Heart right ventricle (tissue), 16 donors: ENCODE results near the gene ZNF366. TPM values are rescaled to one million over a fixed set of nuclear protein-coding genes. Genes with fewer than 3 reads are reported as not detected.

Experiments
- ATAC-seq, 8 donors: fragments of 200-7000 bp; cut with Tn5 transposase; one replicate each; pipeline ENCODE4 v1.9.1; 2020; ENCODE audit warnings: mild to moderate bottlenecking in 8 of 8, moderate library complexity in 8 of 8, moderate number of reproducible peaks in 1 of 8
- DNase-seq, 2 donors: peaks; one replicate each; pipeline ENCODE4 v3.0.0-alpha.2; 2020
- H3K27ac ChIP-seq, 10 donors: fragments of 200-600 bp; sonication (generic) in 2 of 10; one replicate each; pipeline versions ENCODE4 v1.5.0 to v1.8.0; 2020 to 2022; ENCODE audit warnings: mild to moderate bottlenecking in 3 of 10
- H3K27me3 ChIP-seq, 7 donors: fragments of 200-600 bp; one replicate each; pipeline ENCODE4 v1.8.0; 2021 to 2022; ENCODE audit warnings: mild to moderate bottlenecking in 2 of 7
- H3K36me3 ChIP-seq, 9 donors: fragments of 200-600 bp; sonication (generic) in 1 of 9; one replicate each; pipeline versions ENCODE4 v1.5.0 to v1.8.0; 2020 to 2022; ENCODE audit warnings: mild to moderate bottlenecking in 2 of 9
- H3K4me1 ChIP-seq, 9 donors: fragments of 200-600 bp; sonication (generic) in 1 of 9; one replicate each; pipeline versions ENCODE4 v1.5.0 to v1.8.0; 2020 to 2022; ENCODE audit warnings: mild to moderate bottlenecking in 4 of 9
- H3K4me3 ChIP-seq, 10 donors: fragments of 200-600 bp; sonication (generic) in 2 of 10; one replicate each; pipeline versions ENCODE4 v1.5.0 to v1.8.0; 2020 to 2022; ENCODE audit warnings: mild to moderate bottlenecking in 7 of 10, moderate library complexity in 2 of 10
- H3K9me3 ChIP-seq, 11 donors: fragments of 200-600 bp in 10 of 11; sonication (generic) in 2 of 11; one replicate each; pipeline versions ENCODE4 v1.5.0 to v1.8.0; 2013 to 2022; ENCODE audit warnings: mild to moderate bottlenecking in 2 of 11, control low read depth in 1 of 11, moderate library complexity in 1 of 11
- CTCF ChIP-seq, 9 donors: fragments of 200-600 bp; sonication (generic) in 2 of 9; IDR thresholded peaks; one replicate each; pipeline versions ENCODE4 v1.5.0 to v1.8.0; 2021 to 2022; ENCODE audit warnings: antibody characterized with exemption in 9 of 9, mild to moderate bottlenecking in 5 of 9, moderate library complexity in 1 of 9
- WGBS, 2 donors: extraction: QIAGEN DNeasy Blood & Tissue Kit; methylation state at CpG; one replicate each; pipeline ENCODE4 v1.1.7; 2013; ENCODE audit warnings: inconsistent platforms in 1 of 2; 5-methylcytosine and 5-hydroxymethylcytosine counted together
- intact Hi-C, 10 donors: fragments of 100-400 bp; cut with DNase I; formaldehyde crosslinking; loops; one replicate each; pipeline versions ENCODE4 v1.11.1 to v1.14.2; 2022
- polyA plus RNA-seq, 2 donors: library from polyadenylated mRNA; stranded (reverse); fragments of 200-250 nt; gene quantifications; one replicate each; pipeline ENCODE4 v1.2.3, GENCODE V29; 2013
- total RNA-seq, 10 donors: library from RNA; stranded (reverse); fragmentation: NEBNext Ultra II Directional in 3 of 10; extraction: Animal tissue kit (Norgen Biotek cat#: 25700) in 3 of 10; gene quantifications; one replicate each; pipeline versions ENCODE4 v1.2.1 to v1.2.4, GENCODE V29; 2021 to 2023
- donor health status: Arrhythmogenic right ventricular cardiomyopathy.
- donor health status: ischemic (EF 13 %, LVEDD 7.1; RV severe dilation, severe dysfunction).
- donor health status: healthy with polysubstance abuse.
- donor health status: DM: no; HTN: yes; CAD: no.
- donor health status: DM: no; HTN: no; CAD: no.
- donor health status: ischemic (EF 25% LVEDD 6.9; RV normal size, moderate dysfunction).
- donor health status: ischemic (EF 25% LVEDD 5.7; RV mildly dilated, moderate dysfunction).
- donor health status: healthy.
- donor health status: DM: yes; HTN: yes; CAD: no.
- donor health status: Ischemic cardiomyopathy.
- donor health status: ischemic (EF 35%, LVEDD 5.7; RV mildly dilated, moderate dysfunction).
- donor health status: nonischemic (EF 11% LVEDD 7.7; RV severe dilation, severe dysfunction).
- donor health status: DM: yes; HTN: yes; CAD: no.
- donor health status: PGD.
- donor health status: ischemic (EF 29% LVEDD 5.4; RV normal size, mild dysfunction).
- donor health status: nonischemic (EF 23%, LVEDD 6.1; RV moderate dilation, normal function).

ZNF366 gene
- total and polyA plus RNA-seq, 12 donors = 1.7 to 10.5 (median 5.2) TPM

GRCh38 chr5:72472666-72473422 is 34.4 kb downstream of the ZNF366 start:
- no peak overlapping the region for H3K4me3 ChIP-seq
- H3K36me3 ChIP-seq = no peaks in the 10 kb centered on the region
- H3K27ac ChIP-seq = peak overlapping the region in 2 of 10 donors; percentile 9 to 44
- H3K9me3 ChIP-seq = no peaks in the 10 kb centered on the region
- peaks cover 0 to 47% (median 17%) of the 10 kb centered on the region in 9 donors for H3K4me1 ChIP-seq
- WGBS, 2 donors = 71% methylated on average over 6 of the region's 6 CpGs
- H3K27me3 ChIP-seq = no peaks in the 10 kb centered on the region
- no peak for TF ChIP-seq CTCF (IDR thresholded peaks at IDR 0.05)
- ATAC-seq (peak in 2 of 8 donors; percentile 51 to 72), DNase-seq (no peak)
- intact Hi-C loops = no loop called here

- intact Hi-C loops = no loop called here
- WGBS, 2 donors = 84 to 88% methylated on average over 1 of the region's 1 CpG
These were observed 35.2 kb downstream of the ZNF366 start for GRCh38 chr5:72472031-72472430.

GRCh38 chr5:72470826-72471225 is 36.4 kb downstream of the ZNF366 start:
- 97% methylated on average over 2 of the region's 2 CpGs for WGBS, 2 donors
- Histone ChIP-seq H3K4me3 (no peak overlapping the region), H3K27me3 (no peaks in the 10 kb centered on the region), H3K36me3 (no peaks in the 10 kb centered on the region), H3K27ac (no peak overlapping the region), H3K4me1 (peaks cover 2 to 62% (median 22%) of the 10 kb centered on the region in 9 donors), H3K9me3 (no peaks in the 10 kb centered on the region)
- ATAC-seq (no peak), DNase-seq (no peak)
- no peak for TF ChIP-seq CTCF (IDR thresholded peaks at IDR 0.05)
- intact Hi-C loops = no loop called here

More at GRCh38 chr5:72472031-72472430, 35.2 kb downstream of the ZNF366 start:
- no peaks in the 10 kb centered on the region for H3K36me3 ChIP-seq
- no peaks in the 10 kb centered on the region for H3K9me3 ChIP-seq
- H3K4me3 ChIP-seq = no peak overlapping the region
- TF ChIP-seq CTCF (IDR thresholded peaks at IDR 0.05) = no peak
- DNase-seq (no peak), ATAC-seq (no peak)
- peak overlapping the region in 1 of 10 donors; percentile 44 for H3K27ac ChIP-seq
- H3K4me1 ChIP-seq = peaks cover 0 to 50% (median 18%) of the 10 kb centered on the region in 9 donors
- H3K27me3 ChIP-seq = no peaks in the 10 kb centered on the region

GRCh38 chr5:72468606-72469005 is 38.6 kb downstream of the ZNF366 start:
- no peak for TF ChIP-seq CTCF (IDR thresholded peaks at IDR 0.05)

More at GRCh38 chr5:72468606-72469005, 38.6 kb downstream of the ZNF366 start:
- 0 to 11% methylated on average over 1 of the region's 1 CpG for WGBS, 2 donors
- DNase-seq (no peak), ATAC-seq (no peak)
- no peak overlapping the region for H3K4me3 ChIP-seq
- intact Hi-C loops = loop anchor here in 1 of 10 donors (5.0 kb wide), 1 partner anchor 39 kb away; the partner anchor contains the start of gene ZNF366
- no peaks in the 10 kb centered on the region for H3K36me3 ChIP-seq
- H3K9me3 ChIP-seq = no peaks in the 10 kb centered on the region
- H3K27me3 ChIP-seq = no peaks in the 10 kb centered on the region
- peaks cover 2 to 76% (median 44%) of the 10 kb centered on the region in 9 donors for H3K4me1 ChIP-seq
- peak overlapping the region in 2 of 10 donors; percentile 61 to 75 for H3K27ac ChIP-seq
